ENCODE measurements around the gene NCKAP5.

Gene NCKAP5

GRCh38 chr2:132664096-132664495, 904.2 kb downstream of the NCKAP5 start:
- DNase-seq (ENCODE audit: low read depth) = no peak

DNA sequence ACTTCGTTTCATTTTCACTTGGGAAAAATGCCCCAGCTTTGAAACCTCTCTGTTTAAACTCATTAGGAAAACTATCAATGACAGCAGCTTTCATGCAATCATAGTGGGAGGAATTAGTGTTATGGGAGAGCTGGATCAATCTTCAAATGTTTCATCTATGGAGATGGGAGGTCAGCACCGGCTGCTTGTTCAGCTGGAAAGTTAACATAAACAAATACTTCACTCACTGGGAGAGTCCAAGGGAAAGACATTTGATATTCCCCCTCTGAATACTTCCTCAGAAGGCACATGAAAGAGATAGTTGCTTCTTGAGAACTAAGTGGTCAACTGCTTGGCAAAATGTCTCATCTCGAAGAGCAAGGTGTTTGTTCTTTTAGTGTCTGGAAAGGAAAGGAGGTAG, 905.5 kb downstream of the NCKAP5 start:
- DNase-seq (ENCODE audit: low read depth) = no peak

DNA sequence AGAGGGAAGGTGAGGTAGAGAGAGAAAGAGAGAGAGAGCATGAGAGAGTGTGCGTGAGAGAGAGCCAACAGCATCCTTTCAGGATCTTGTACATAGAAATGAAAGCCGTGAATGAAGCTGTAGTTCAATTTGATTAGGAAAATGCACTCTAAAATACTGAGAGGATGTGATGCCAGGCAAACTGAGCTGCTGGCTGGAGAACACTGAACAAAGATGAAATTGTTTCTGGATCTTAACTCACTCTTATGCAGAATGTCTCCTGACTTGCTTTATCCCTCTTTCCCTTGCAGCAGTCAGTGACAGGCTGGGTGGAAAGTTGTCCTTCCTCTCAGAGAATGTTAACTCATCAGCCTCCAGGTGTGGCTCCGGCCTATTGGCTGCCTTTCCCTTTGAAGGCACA, 908.9 kb downstream of the NCKAP5 start:
- no peak for DNase-seq (ENCODE audit: low read depth)

- DNase-seq (ENCODE audit: low read depth) = no peak
Measured at GRCh38 chr2:132656266-132656975, 911.8 kb downstream of the NCKAP5 start.

DNA sequence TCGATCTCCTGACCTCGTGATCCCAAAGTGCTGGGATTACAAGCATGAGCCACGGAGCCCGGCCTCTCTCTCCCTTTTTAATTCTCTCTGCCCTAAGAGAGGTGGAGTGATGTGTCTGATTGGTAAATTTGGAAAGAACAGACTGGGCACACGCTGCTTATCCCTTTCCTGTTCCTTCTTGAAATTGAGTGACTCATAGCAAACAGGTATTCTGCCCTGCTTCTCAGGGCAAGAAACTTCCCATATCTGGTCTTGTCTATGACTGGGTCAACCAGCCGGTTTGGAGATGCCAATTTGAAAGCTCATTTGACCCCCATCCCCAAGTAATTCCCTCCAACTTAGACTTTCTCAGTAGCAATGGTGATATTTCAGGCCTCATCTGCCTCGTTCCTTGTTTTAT, 913.3 kb downstream of the NCKAP5 start:
- no peak for DNase-seq (ENCODE audit: low read depth)

- DNase-seq (ENCODE audit: low read depth) = no peak
Measured at GRCh38 chr2:132654335-132654734, 913.9 kb downstream of the NCKAP5 start.

- no peak for DNase-seq (ENCODE audit: low read depth)
Measured at GRCh38 chr2:132652474-132652873, 915.8 kb downstream of the NCKAP5 start.

GRCh38 chr2:132651115-132652045, 916.9 kb downstream of the NCKAP5 start:
- DNase-seq (ENCODE audit: low read depth) = no peak

DNA sequence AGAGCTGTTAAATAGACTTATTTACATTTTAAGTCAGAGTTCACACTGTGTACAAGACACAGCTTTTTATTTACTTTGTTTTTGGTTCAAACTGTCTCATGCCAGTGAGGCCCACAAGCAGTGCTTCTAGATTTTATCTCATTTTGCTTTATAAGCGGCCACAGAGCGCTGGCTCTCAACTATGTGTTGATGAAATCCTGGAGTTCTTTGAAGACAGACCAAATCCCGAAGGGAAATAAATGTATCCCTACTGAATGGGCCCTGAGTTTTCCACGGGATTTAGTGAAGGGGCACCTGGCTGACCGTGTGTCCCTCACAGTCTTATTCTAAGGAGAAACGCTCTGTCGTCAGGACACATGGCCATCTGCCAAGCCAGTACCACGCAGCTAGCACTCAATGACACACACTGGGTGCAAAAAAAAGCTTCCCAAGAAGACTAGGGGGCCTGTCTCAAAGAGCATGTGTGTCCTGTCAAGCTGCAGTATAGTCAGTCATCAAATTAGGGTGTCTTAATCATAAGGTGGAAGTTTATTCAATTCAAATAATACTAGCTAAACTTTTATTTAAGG, 921.6 kb downstream of the NCKAP5 start:
- no peak for DNase-seq (ENCODE audit: low read depth)

DNA sequence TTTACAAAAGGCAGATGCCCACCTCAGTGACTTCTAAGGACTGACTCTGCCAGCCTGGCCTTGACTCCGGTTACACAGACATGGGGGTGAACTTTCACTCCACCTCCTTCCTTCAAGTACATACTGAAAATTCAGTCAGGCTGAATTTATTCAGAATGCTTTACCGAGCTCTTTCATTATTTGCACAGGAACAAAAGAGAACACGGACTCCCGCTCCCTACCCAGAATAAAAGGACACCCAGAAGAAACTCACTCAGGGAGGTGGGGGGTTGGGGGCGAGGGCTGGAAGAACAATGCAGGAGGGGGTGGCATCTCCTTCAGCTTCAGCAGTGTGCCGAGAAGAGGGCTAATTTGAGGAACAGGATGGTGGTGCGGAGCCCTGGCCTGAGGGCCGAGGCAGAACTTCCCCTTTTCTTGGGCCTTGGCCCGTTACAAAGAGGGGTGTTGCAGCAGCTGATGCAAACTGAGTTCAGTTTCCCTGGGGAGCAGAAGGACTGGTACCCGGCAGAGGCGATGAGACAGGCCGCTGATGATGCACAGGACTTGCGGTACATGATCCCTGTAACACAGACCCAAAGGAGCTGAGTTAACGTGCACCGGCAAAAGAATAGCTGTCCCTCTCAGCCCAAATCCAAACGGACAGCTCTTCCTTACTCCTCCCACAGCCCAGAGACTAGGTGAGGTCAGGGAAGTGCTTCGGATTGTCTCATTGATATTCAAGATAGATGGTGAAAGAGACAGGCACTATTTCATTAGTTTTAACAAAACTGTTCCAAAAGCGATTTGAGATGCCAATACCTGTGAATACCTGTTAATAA, 922.3 kb downstream of the NCKAP5 start:
- no peak for DNase-seq (ENCODE audit: low read depth)

- no peak for DNase-seq (ENCODE audit: low read depth)
Measured at GRCh38 chr2:132645176-132645575, 923.1 kb downstream of the NCKAP5 start.

DNA sequence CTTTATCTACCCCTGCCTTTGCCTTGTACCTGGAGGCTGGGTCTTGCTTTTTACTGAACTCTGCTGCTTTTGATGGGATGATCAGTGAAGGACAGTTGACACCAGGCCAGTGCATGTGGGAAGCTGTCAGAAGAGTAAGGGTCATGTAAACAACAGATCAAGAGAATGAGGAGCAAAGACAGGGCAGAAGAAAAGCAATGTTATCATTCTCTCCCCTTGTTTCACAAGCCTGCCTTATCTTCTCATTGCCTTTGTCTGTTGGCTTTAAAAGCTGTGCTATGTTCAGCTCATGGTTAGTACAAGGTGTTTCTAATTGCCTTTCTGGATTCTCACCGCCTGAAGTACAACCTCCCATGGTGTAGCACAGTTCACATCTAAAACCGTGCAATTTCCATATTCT, 925.8 kb downstream of the NCKAP5 start:
- no peak for DNase-seq (ENCODE audit: low read depth)

GRCh38 chr2:132641819-132642218, 926.4 kb downstream of the NCKAP5 start:
- DNase-seq (ENCODE audit: low read depth) = no peak

DNA sequence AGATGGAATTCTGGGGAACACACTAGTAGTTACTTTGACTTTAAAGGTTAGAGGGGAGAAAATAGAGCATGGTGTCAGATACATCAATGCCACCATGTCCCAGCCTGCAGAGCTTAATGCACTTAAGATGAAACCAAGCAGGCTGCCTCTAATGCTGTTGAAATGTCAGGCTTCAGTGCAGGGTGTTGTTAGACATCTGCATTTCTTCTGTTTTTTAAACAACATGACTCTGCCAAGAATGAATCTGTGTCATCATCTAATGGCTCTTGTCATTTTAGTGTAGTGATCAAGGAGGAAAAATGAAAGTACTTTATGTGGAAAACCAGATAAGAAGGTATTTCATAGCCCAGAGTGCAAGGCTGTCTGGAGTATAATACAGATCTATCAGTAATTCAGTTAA, 928.1 kb downstream of the NCKAP5 start:
- DNase-seq (ENCODE audit: low read depth) = no peak

GRCh38 chr2:132638313-132639040, 929.8 kb downstream of the NCKAP5 start:
- no peak for DNase-seq (ENCODE audit: low read depth)

DNA sequence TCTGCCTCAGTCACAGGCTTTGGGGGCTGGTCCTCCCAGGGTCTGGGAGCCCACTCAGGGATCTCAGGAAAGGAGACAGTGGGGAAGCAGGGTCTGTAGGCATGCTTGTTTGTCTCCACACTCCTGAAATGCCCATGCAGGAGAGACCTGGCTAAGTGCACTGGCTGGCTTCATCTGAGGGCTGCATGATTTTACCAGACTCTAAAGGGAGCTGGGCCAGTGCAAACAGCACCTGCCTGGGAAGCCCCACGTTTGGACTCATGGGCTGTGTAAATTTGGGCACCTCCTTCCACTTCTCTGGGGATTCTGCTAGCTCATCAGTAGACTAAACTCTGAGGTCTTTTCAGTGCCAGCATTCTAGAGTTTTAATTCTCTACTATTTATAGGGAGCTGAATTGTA, 931.9 kb downstream of the NCKAP5 start:
- DNase-seq (ENCODE audit: low read depth) = no peak

GRCh38 chr2:132633635-132634034, 934.6 kb downstream of the NCKAP5 start:
- DNase-seq (ENCODE audit: low read depth) = no peak

DNA sequence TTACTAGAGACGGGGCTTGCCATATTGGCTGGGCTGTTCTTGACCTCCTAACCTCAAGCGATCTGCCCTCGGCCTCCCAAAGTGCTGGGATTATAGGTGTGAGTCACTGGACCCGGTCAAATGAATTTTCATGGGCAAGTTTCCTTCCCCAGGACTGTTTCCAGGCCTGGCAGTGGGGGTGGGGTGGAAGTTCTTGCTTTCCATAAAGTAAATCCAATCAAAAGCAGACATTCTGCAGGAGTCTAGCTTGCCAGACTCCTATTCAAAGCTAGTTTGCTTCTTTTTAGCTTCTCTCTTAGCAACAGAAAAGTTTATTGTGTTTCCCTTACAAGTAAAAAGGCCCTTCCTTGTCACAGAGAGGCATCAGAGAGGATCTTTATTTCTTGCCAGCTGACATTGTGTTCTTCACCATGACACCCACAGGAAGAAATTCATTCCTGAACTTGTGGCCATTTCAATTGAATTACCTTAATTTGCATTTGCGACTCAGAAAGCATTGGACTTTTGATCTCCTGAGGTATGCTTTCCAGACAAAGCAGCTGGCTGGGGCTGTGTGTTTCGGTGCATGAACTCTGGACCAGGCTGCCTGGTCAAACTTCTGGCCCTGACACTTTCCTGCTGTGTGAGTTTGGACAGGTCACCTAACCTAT, 936.1 kb downstream of the NCKAP5 start:
- DNase-seq (ENCODE audit: low read depth) = no peak

GRCh38 chr2:132627536-132627935, 940.7 kb downstream of the NCKAP5 start:
- no peak for DNase-seq (ENCODE audit: low read depth)

DNA sequence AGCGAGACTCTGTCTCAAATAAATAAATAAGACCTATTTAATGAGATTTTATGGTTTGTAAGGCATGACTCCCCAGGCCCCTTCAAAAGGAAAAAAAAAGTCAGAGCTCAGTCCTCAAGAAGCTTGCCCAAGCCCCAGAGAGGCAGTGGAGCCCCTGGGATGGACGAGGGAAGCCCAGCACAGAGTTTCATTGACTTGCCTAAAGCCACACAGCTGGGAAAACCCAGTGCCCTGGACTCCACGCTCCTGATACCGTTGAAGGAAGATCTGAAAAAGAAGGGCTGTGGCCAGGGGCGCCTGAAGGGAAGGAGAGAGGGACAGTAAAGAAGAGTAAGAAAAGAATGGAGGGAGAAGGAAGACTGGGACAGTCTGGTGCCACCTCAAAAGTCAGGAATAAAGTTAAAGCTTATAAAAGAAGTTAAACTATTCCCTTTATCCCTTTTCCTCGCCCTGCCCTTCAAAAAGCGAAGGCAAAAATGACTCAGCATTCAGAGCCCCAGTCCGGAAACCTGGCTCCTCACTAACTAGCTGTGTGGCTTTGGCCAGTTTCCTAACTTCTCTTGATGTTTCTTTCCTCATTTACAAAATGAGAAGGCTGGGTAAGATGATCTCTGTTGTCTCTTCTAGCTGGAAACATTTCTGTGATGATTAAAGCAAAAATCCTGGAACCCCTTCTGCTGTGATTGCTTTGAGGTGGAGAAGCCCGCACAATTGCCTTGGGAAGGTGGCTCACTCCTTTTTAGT, 945.0 kb downstream of the NCKAP5 start:
- DNase-seq (ENCODE audit: low read depth) = no peak
